HEK293 (cell line): Measurements from ENCODE around the gene ELMO1.

Experiments used
- CTCF ChIA-PET: fragments of 350-600 bp; formaldehyde crosslinking; extraction: SDS; loops from one replicate; lab custom pipeline; 2021; ENCODE audit warnings: antibody characterized with exemption; lab: Yijun Ruan, JAX
- POLR2A ChIA-PET: fragments of 300-600 bp; formaldehyde crosslinking; extraction: SDS; loops from one replicate; lab custom pipeline; 2020; ENCODE audit warnings: antibody characterized with exemption, inconsistent platforms; lab: Yijun Ruan, JAX
- H3K27ac ChIP-seq: fragments of 200-500 bp; sonication (Bioruptor generic); 2 replicates; pipeline ENCODE4 v1.5.1; 2014; ENCODE audit warnings: low read depth, low read length, control low read depth, inconsistent platforms; ENCODE audit errors: extremely low read depth
- H3K36me3 ChIP-seq, 2 experiments: fragments of 200-500 bp in 1 of 2; sonication (Bioruptor generic) in 1 of 2; 1 replicate in 1 of 2; 2 replicates in 1 of 2; pipeline ENCODE4 v1.5.1; 2014 to 2017; ENCODE audit warnings: inconsistent platforms in 2 of 2, low read length in 2 of 2; ENCODE audit not compliant: control insufficient read depth in 2 of 2, insufficient read depth in 1 of 2
- H3K4me1 ChIP-seq: fragments of 200-500 bp; sonication (Bioruptor generic); 2 replicates; pipeline ENCODE4 v1.5.1; 2014; ENCODE audit warnings: mild to moderate bottlenecking, low read length, inconsistent platforms; ENCODE audit not compliant: control insufficient read depth, insufficient read depth
- H3K4me3 ChIP-seq: 2 replicates; pipeline ENCODE4 v1.5.1; 2011; ENCODE audit warnings: low read depth, mild to moderate bottlenecking, control low read depth, low read length, moderate library complexity
- H3K9me3 ChIP-seq: fragments of 200-500 bp; sonication (Bioruptor generic); 2 replicates; pipeline ENCODE4 v1.5.1; 2014; ENCODE audit warnings: low read depth, low read length, inconsistent platforms; ENCODE audit not compliant: control insufficient read depth, insufficient read depth
- FEZF1 ChIP-seq: fragments of 450-650 bp; formaldehyde crosslinking; IDR thresholded peaks from 2 replicates; pipeline ENCODE4 v1.5.1; 2016; ENCODE audit warnings: missing biosample characterization, missing genetic modification characterization
- GLIS2 ChIP-seq: fragments of 450-650 bp; formaldehyde crosslinking; IDR thresholded peaks from 2 replicates; pipeline ENCODE4 v1.5.1; 2016; ENCODE audit warnings: missing biosample characterization, missing genetic modification characterization
- SALL2 ChIP-seq: fragments of 450-650 bp; formaldehyde crosslinking; IDR thresholded peaks from 2 replicates; pipeline ENCODE4 v1.5.0; 2017; ENCODE audit warnings: missing biosample characterization, mild to moderate bottlenecking, missing genetic modification characterization, borderline replicate concordance
- ZBTB20 ChIP-seq: fragments of 450-650 bp; formaldehyde crosslinking; IDR thresholded peaks from 2 replicates; pipeline ENCODE4 v1.5.1; 2016; ENCODE audit warnings: missing biosample characterization, missing genetic modification characterization
- ZBTB48 ChIP-seq: fragments of 450-650 bp; formaldehyde crosslinking; IDR thresholded peaks from 2 replicates; pipeline ENCODE4 v1.5.1; 2016; ENCODE audit warnings: missing biosample characterization, missing genetic modification characterization
- ZFHX2 ChIP-seq: fragments of 450-650 bp; formaldehyde crosslinking; conservative IDR thresholded peaks from 2 replicates; pipeline ENCODE4 v1.5.1; 2016; ENCODE audit warnings: missing biosample characterization, missing genetic modification characterization
- ZNF114 ChIP-seq: fragments of 450-650 bp; formaldehyde crosslinking; IDR thresholded peaks from 2 replicates; pipeline ENCODE4 v1.5.0; 2017; ENCODE audit warnings: missing biosample characterization, missing genetic modification characterization
- ZNF19 ChIP-seq: fragments of 450-650 bp; formaldehyde crosslinking; IDR thresholded peaks from 2 replicates; pipeline ENCODE4; 2016; ENCODE audit warnings: missing biosample characterization, missing genetic modification characterization, low read depth
- ZNF202 ChIP-seq: fragments of 450-650 bp; formaldehyde crosslinking; IDR thresholded peaks from 2 replicates; pipeline ENCODE4 v1.5.1; 2016; ENCODE audit warnings: missing biosample characterization, missing genetic modification characterization, borderline replicate concordance
- ZNF221 ChIP-seq: fragments of 450-650 bp; formaldehyde crosslinking; IDR thresholded peaks from 2 replicates; pipeline ENCODE4 v1.5.1; 2017; ENCODE audit warnings: missing biosample characterization, missing genetic modification characterization, borderline replicate concordance
- ZNF311 ChIP-seq: fragments of 450-650 bp; formaldehyde crosslinking; IDR thresholded peaks from 2 replicates; pipeline ENCODE4 v1.5.1; 2017; ENCODE audit warnings: missing biosample characterization, missing genetic modification characterization, borderline replicate concordance
- ZNF366 ChIP-seq: fragments of 450-650 bp; formaldehyde crosslinking; conservative IDR thresholded peaks from 2 replicates; pipeline ENCODE4 v1.5.1; 2016; ENCODE audit warnings: missing biosample characterization, missing genetic modification characterization
- ZNF529 ChIP-seq: fragments of 450-650 bp; formaldehyde crosslinking; IDR thresholded peaks from 2 replicates; pipeline ENCODE4 v1.5.1; 2017; ENCODE audit warnings: missing genetic modification characterization, missing biosample characterization; ENCODE audit not compliant: insufficient replicate concordance
- ZNF585B ChIP-seq: fragments of 450-650 bp; formaldehyde crosslinking; IDR thresholded peaks from 2 replicates; pipeline ENCODE4 v1.5.1; 2016; ENCODE audit warnings: missing biosample characterization, missing genetic modification characterization
- ZNF610 ChIP-seq: fragments of 450-650 bp; formaldehyde crosslinking; IDR thresholded peaks from 2 replicates; pipeline ENCODE4 v1.5.1; 2016; ENCODE audit warnings: missing biosample characterization, missing genetic modification characterization, borderline replicate concordance
- ZNF623 ChIP-seq: fragments of 450-650 bp; formaldehyde crosslinking; IDR thresholded peaks from 2 replicates; pipeline ENCODE4 v1.5.1; 2016; ENCODE audit warnings: missing biosample characterization, missing genetic modification characterization
- TF ChIP-seq, protein P1 (sequence below): fragments of 450-650 bp; formaldehyde crosslinking; IDR thresholded peaks from 2 replicates; pipeline ENCODE4 v1.5.0; 2017; ENCODE audit warnings: missing biosample characterization, missing genetic modification characterization, borderline replicate concordance
- TF ChIP-seq, protein P2 (sequence below): fragments of 450-650 bp; formaldehyde crosslinking; IDR thresholded peaks from 2 replicates; pipeline ENCODE4 v1.5.1; 2017; ENCODE audit warnings: missing biosample characterization, missing genetic modification characterization
- TF ChIP-seq, protein P3 (sequence below): fragments of 450-650 bp; formaldehyde crosslinking; IDR thresholded peaks from 2 replicates; pipeline ENCODE4 v1.5.1; 2016; ENCODE audit warnings: missing biosample characterization, missing genetic modification characterization, low read depth
- TF ChIP-seq, protein P4 (sequence below): fragments of 450-650 bp; formaldehyde crosslinking; IDR thresholded peaks from 2 replicates; pipeline ENCODE4 v1.5.1; 2017; ENCODE audit warnings: missing biosample characterization, missing genetic modification characterization

Gene ELMO1

DNA sequence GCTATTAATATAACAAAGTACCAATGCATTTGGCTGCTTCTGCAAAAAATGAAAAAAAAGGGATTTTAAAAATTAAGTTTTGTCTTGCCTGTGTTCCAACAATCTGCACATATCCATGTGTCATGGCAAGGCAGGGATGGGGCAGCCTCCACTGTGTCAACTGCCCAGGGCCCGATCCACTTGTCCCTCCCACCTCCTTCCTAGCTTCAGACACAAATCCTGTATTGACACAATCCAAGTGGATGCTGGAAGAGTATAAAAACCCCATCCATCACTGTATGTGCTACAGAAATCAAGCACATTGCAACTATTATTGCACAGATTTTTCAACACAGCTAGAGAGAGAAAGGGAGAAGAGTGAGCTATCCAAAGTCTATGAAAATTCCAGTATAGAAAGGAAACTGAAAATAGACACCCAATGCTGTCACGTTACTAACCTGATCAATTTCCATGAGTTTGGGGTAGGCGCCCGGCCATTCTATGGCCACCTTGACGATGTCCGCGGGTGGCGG is 106.4 kb downstream of the ELMO1 start (continued):
- TF ChIP-seq, protein P1, sequence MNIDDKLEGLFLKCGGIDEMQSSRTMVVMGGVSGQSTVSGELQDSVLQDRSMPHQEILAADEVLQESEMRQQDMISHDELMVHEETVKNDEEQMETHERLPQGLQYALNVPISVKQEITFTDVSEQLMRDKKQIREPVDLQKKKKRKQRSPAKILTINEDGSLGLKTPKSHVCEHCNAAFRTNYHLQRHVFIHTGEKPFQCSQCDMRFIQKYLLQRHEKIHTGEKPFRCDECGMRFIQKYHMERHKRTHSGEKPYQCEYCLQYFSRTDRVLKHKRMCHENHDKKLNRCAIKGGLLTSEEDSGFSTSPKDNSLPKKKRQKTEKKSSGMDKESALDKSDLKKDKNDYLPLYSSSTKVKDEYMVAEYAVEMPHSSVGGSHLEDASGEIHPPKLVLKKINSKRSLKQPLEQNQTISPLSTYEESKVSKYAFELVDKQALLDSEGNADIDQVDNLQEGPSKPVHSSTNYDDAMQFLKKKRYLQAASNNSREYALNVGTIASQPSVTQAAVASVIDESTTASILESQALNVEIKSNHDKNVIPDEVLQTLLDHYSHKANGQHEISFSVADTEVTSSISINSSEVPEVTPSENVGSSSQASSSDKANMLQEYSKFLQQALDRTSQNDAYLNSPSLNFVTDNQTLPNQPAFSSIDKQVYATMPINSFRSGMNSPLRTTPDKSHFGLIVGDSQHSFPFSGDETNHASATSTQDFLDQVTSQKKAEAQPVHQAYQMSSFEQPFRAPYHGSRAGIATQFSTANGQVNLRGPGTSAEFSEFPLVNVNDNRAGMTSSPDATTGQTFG (tag by site-specific recombination): no peak
- TF ChIP-seq SALL2 (tag by site-specific recombination): no peak
- TF ChIP-seq, all 188 proteins: peak for 0

DNA sequence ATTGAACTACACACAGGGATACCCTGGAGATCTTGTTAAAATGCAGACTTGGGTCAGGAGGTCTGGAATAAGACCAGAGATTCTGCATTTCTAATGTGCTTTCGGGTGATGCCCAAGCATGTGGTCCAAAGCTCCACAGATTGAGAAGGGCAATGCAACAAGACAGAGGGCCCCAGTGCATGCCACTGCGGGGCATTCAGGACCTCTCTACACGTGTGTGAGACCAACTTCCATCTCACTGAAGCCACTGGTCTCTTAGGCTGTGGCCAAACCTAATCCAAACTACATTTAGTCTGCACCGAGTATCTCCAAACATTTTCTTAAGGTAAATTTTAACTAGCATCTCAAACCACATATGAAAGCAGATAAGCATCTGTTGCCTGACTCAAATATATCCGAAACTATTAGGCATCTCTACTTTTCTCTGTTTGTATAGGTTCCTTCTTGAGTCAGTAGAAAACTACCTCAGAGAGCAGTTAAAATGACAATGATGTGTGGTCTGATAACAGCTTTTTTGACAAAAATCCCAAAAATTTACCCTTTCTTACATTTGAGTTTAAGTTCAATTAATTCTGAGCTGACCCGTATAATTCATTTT is 107.5 kb downstream of the ELMO1 start:
- Histone ChIP-seq H3K4me1 (no peaks in the 10 kb centered on the region), H3K36me3 (no peaks in the 10 kb centered on the region), H3K9me3 (no peaks in the 10 kb centered on the region), H3K4me3 (no peak overlapping the region), H3K27ac (no peak overlapping the region)
- TF ChIP-seq, protein P2, sequence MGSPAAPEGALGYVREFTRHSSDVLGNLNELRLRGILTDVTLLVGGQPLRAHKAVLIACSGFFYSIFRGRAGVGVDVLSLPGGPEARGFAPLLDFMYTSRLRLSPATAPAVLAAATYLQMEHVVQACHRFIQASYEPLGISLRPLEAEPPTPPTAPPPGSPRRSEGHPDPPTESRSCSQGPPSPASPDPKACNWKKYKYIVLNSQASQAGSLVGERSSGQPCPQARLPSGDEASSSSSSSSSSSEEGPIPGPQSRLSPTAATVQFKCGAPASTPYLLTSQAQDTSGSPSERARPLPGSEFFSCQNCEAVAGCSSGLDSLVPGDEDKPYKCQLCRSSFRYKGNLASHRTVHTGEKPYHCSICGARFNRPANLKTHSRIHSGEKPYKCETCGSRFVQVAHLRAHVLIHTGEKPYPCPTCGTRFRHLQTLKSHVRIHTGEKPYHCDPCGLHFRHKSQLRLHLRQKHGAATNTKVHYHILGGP (tag by site-specific recombination): no peak
- TF ChIP-seq ZNF114 (tag by site-specific recombination) (no peak), ZNF221 (tag by site-specific recombination) (no peak), ZBTB48 (tag by site-specific recombination) (no peak)
- ChIA-PET POLR2A (no interaction called here), CTCF (interaction anchor here (1.7 kb wide), 1 partner anchor 56 kb away, joined by 5 read pairs; no protein-coding TSS in a partner anchor)

DNA sequence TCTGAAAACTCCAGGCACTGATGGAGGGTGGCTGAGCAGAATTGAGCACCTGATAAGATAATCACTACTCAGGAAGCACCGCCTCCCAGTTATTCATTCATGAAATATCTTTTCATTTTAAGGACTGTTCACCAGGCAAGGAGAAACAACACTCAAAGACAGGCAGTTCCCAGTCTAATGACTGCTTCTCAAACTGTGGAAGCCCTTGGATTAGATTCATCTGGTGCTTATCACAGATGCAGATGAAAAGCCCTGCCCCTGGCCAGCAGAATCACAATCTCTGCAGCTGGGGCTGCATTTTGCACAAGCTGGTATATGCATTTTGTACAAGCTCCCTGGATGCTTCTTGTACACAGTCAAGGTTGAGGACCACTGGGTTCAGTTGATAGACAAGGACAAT is 109.7 kb downstream of the ELMO1 start:
- Histone ChIP-seq H3K4me3 (no peak overlapping the region), H3K36me3 (no peaks in the 10 kb centered on the region), H3K9me3 (no peaks in the 10 kb centered on the region), H3K4me1 (no peaks in the 10 kb centered on the region), H3K27ac (no peak overlapping the region)
- no peak for TF ChIP-seq ZBTB20
- TF ChIP-seq GLIS2: no peak
- no peak for TF ChIP-seq ZNF529 (tag by site-specific recombination)
- POLR2A ChIA-PET: no interaction called here
- CTCF ChIA-PET: no interaction called here

DNA sequence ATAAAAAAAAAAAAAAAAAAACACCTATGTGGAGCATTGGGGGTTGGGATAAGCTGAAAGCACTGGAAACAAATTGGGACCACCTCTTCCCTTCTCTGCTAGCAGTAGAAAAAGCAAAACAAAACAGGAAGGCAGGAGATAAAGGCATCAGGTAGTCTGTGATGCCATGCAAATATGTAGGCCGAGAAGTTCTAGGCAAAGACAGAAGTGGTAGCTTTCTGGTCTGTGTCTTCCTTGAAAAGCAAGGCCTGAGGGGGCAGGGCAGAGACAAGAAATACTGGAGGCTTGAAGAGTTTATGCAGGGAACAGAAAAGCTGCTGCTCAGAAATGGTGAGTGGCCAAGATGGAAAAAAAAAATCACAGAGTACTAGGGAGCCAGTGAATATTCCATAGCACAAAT is 111.1 kb downstream of the ELMO1 start:
- Histone ChIP-seq H3K9me3 (no peaks in the 10 kb centered on the region), H3K36me3 (no peaks in the 10 kb centered on the region), H3K4me3 (no peak overlapping the region), H3K27ac (no peak overlapping the region), H3K4me1 (no peaks in the 10 kb centered on the region)
- ChIA-PET POLR2A (no interaction called here), CTCF (no interaction called here)
- TF ChIP-seq ZNF202 (tag by site-specific recombination): no peak
- no peak for TF ChIP-seq ZNF311 (tag by site-specific recombination)
- no peak for TF ChIP-seq ZNF623
- no peak for TF ChIP-seq ZNF19 (tag by site-specific recombination)
- no peak for TF ChIP-seq ZNF366 (tag by site-specific recombination)
- no peak for TF ChIP-seq ZNF610
- TF ChIP-seq ZNF585B (tag by site-specific recombination): no peak
- TF ChIP-seq, protein P3, sequence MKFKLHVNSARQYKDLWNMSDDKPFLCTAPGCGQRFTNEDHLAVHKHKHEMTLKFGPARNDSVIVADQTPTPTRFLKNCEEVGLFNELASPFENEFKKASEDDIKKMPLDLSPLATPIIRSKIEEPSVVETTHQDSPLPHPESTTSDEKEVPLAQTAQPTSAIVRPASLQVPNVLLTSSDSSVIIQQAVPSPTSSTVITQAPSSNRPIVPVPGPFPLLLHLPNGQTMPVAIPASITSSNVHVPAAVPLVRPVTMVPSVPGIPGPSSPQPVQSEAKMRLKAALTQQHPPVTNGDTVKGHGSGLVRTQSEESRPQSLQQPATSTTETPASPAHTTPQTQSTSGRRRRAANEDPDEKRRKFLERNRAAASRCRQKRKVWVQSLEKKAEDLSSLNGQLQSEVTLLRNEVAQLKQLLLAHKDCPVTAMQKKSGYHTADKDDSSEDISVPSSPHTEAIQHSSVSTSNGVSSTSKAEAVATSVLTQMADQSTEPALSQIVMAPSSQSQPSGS: no peak
- no peak for TF ChIP-seq SALL2 (tag by site-specific recombination)
- TF ChIP-seq, protein P4, sequence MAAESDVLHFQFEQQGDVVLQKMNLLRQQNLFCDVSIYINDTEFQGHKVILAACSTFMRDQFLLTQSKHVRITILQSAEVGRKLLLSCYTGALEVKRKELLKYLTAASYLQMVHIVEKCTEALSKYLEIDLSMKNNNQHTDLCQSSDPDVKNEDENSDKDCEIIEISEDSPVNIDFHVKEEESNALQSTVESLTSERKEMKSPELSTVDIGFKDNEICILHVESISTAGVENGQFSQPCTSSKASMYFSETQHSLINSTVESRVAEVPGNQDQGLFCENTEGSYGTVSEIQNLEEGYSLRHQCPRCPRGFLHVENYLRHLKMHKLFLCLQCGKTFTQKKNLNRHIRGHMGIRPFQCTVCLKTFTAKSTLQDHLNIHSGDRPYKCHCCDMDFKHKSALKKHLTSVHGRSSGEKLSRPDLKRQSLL (tag by site-specific recombination): no peak
- no peak for TF ChIP-seq FEZF1 (tag by site-specific recombination)
- TF ChIP-seq ZFHX2: no peak
